Mesenchymal stem cell (in vitro differentiated cells and primary cell): ENCODE data around the gene PAX7.

Experiments used
- DNase-seq: peaks from one replicate; pipeline ENCODE4 v3.0.0-alpha.2; 2013
- H2AFZ ChIP-seq: one replicate; pipeline ENCODE4 v1.6.1; 2013; ENCODE audit warnings: low read depth, mild to moderate bottlenecking, control low read depth, inconsistent platforms, low read length, moderate library complexity
- H2AK5ac ChIP-seq: 2 replicates; pipeline ENCODE4 v1.6.1; 2013; ENCODE audit warnings: low read length, moderate library complexity, mild to moderate bottlenecking, inconsistent platforms; ENCODE audit not compliant: severe bottlenecking
- H2BK120ac ChIP-seq: one replicate; pipeline ENCODE4 v1.6.1; 2013; ENCODE audit warnings: low read depth, mild to moderate bottlenecking, inconsistent platforms, low read length, moderate library complexity
- H2BK12ac ChIP-seq, 2 experiments: one replicate each; pipeline ENCODE4 v1.6.1; 2013; ENCODE audit warnings: inconsistent platforms in 2 of 2, low read length in 2 of 2, mild to moderate bottlenecking in 2 of 2, moderate library complexity in 2 of 2, control low read depth in 1 of 2
- H2BK15ac ChIP-seq: one replicate; pipeline ENCODE4 v1.6.1; 2013; ENCODE audit warnings: mild to moderate bottlenecking, low read depth, inconsistent platforms; ENCODE audit not compliant: poor library complexity, severe bottlenecking
- H2BK5ac ChIP-seq: 2 replicates; pipeline ENCODE4 v1.6.1; 2013; ENCODE audit warnings: low read depth, mild to moderate bottlenecking, low read length, control low read depth, inconsistent platforms; ENCODE audit not compliant: poor library complexity, severe bottlenecking
- H3K14ac ChIP-seq, 2 experiments: one replicate each; pipeline ENCODE4 v1.6.1; 2013; ENCODE audit warnings: inconsistent platforms in 2 of 2, low read length in 2 of 2, control low read depth in 1 of 2, mild to moderate bottlenecking in 1 of 2, moderate library complexity in 1 of 2
- H3K18ac ChIP-seq, 2 experiments: one replicate each; pipeline ENCODE4 v1.6.1; 2013; ENCODE audit warnings: inconsistent platforms in 2 of 2, low read length in 2 of 2, control low read depth in 1 of 2, low read depth in 1 of 2, mild to moderate bottlenecking in 1 of 2
- H3K23ac ChIP-seq, 2 experiments: one replicate each; pipeline ENCODE4 v1.6.1; 2013; ENCODE audit warnings: inconsistent platforms in 2 of 2, low read length in 2 of 2, mild to moderate bottlenecking in 2 of 2, moderate library complexity in 2 of 2, control low read depth in 1 of 2
- H3K27ac ChIP-seq: 2 replicates; pipeline ENCODE4 v1.5.1; 2013; ENCODE audit warnings: mild to moderate bottlenecking, moderate library complexity, low read length, control low read depth, inconsistent platforms; ENCODE audit not compliant: poor library complexity, severe bottlenecking
- H3K27me3 ChIP-seq, 2 experiments: 2 replicates each; pipeline versions ENCODE4 v1.6.1 to v1.7.0; 2013; ENCODE audit warnings: low read length in 2 of 2, mild to moderate bottlenecking in 2 of 2, moderate library complexity in 2 of 2, control low read depth in 1 of 2, inconsistent platforms in 1 of 2; ENCODE audit not compliant: control insufficient read depth in 1 of 2, insufficient read depth in 1 of 2
- H3K36me3 ChIP-seq, 2 experiments: 2 replicates each; pipeline versions ENCODE4 v1.6.1 to v1.7.0; 2013; ENCODE audit warnings: low read length in 2 of 2, control low read depth in 1 of 2, inconsistent platforms in 1 of 2, low read depth in 1 of 2, mild to moderate bottlenecking in 1 of 2; ENCODE audit not compliant: insufficient read depth in 2 of 2, control insufficient read depth in 1 of 2
- H3K4ac ChIP-seq, 2 experiments: one replicate each; pipeline ENCODE4 v1.6.1; 2013; ENCODE audit warnings: inconsistent platforms in 2 of 2, low read length in 2 of 2, mild to moderate bottlenecking in 2 of 2, moderate library complexity in 2 of 2, control low read depth in 1 of 2, low read depth in 1 of 2
- H3K4me1 ChIP-seq: 2 replicates; pipeline ENCODE4 v1.6.1; 2013; ENCODE audit warnings: low read depth, low read length, control low read depth; ENCODE audit not compliant: control insufficient read depth, insufficient read depth
- H3K4me2 ChIP-seq: 2 replicates; pipeline ENCODE4 v1.6.1; 2013; ENCODE audit warnings: low read length, mild to moderate bottlenecking, inconsistent platforms; ENCODE audit not compliant: poor library complexity, severe bottlenecking
- H3K4me3 ChIP-seq, 2 experiments: 2 replicates each; pipeline versions ENCODE4 v1.5.1 to v1.7.0; 2013; ENCODE audit warnings: low read length in 2 of 2, mild to moderate bottlenecking in 2 of 2, control low read depth in 1 of 2, low read depth in 1 of 2; ENCODE audit not compliant: insufficient read depth in 1 of 2
- H3K79me1 ChIP-seq: replicated peaks from 2 replicates; pipeline ENCODE4 v1.6.1; 2013; ENCODE audit warnings: mild to moderate bottlenecking, control low read depth, low read length, inconsistent platforms; ENCODE audit not compliant: poor library complexity, severe bottlenecking
- H3K9ac ChIP-seq: 2 replicates; pipeline ENCODE4 v1.7.0; 2013; ENCODE audit warnings: mild to moderate bottlenecking, low read length, moderate library complexity
- H3K9me3 ChIP-seq: 2 replicates; pipeline ENCODE4 v1.7.0; 2013; ENCODE audit warnings: mild to moderate bottlenecking, low read length; ENCODE audit not compliant: control insufficient read depth
- H4K8ac ChIP-seq: one replicate; pipeline ENCODE4 v1.6.1; 2013; ENCODE audit warnings: inconsistent platforms, mild to moderate bottlenecking, low read length, moderate library complexity
- H4K91ac ChIP-seq: one replicate; pipeline ENCODE4 v1.6.1; 2013; ENCODE audit warnings: mild to moderate bottlenecking, low read length, inconsistent platforms
- WGBS: methylation state at CpG from one replicate; pipeline ENCODE4 v1.1.7; 2013; ENCODE audit warnings: mixed read lengths; 5-methylcytosine and 5-hydroxymethylcytosine counted together

Gene PAX7

GRCh38 chr1:18653916-18654315 is 23.3 kb downstream of the PAX7 start:
- Histone ChIP-seq H3K4me1 (peaks cover 4% of the 10 kb centered on the region), H2BK15ac (no peak overlapping the region), H4K91ac (no peak overlapping the region), H3K79me1 (no peaks in the 10 kb centered on the region), H3K36me3 (no peaks in the 10 kb centered on the region), H3K4me3 (no peak overlapping the region), H3K23ac (no peak overlapping the region), H2BK12ac (no peak overlapping the region), H3K9ac (no peak overlapping the region), H3K4ac (no peak overlapping the region), H3K14ac (no peak overlapping the region), H2AK5ac (no peak overlapping the region), H3K18ac (no peak overlapping the region), H2AFZ (no peak overlapping the region), H4K8ac (no peak overlapping the region), H3K9me3 (no peaks in the 10 kb centered on the region), H3K4me2 (no peak overlapping the region), H3K27ac (no peak overlapping the region), H2BK120ac (no peak overlapping the region), H2BK5ac (no peak overlapping the region), H3K27me3 (peaks cover 80 to 82% of the 10 kb centered on the region in 2 experiments)
- 28% methylated on average over 12 of the region's 13 CpGs for WGBS
- no peak for DNase-seq

- H2BK5ac ChIP-seq = no peak overlapping the region
- H3K9me3 ChIP-seq = no peaks in the 10 kb centered on the region
- H3K23ac ChIP-seq = no peak overlapping the region
Observed at GRCh38 chr1:18654599-18654998, 24.0 kb downstream of the PAX7 start.

GRCh38 chr1:18657506-18658201 is 27.0 kb downstream of the PAX7 start:
- no peaks in the 10 kb centered on the region for H3K9me3 ChIP-seq
- no peak overlapping the region for H3K4me3 ChIP-seq
- H3K36me3 ChIP-seq = no peaks in the 10 kb centered on the region
- H3K79me1 ChIP-seq = no peaks in the 10 kb centered on the region
- H2AK5ac ChIP-seq = no peak overlapping the region
- DNase-seq = no peak
- no peak overlapping the region for H4K8ac ChIP-seq
- no peak overlapping the region for H3K4ac ChIP-seq
- no peak overlapping the region for H2BK15ac ChIP-seq
- H3K27ac ChIP-seq = no peak overlapping the region
- H2BK120ac ChIP-seq = no peak overlapping the region
- no peak overlapping the region for H2BK5ac ChIP-seq
- no peak overlapping the region for H2AFZ ChIP-seq
- no peak overlapping the region for H3K9ac ChIP-seq
- H3K18ac ChIP-seq = no peak overlapping the region
- no peak overlapping the region for H4K91ac ChIP-seq
- WGBS = 59% methylated on average over 13 of the region's 17 CpGs
- no peak overlapping the region for H3K4me2 ChIP-seq
- no peak overlapping the region for H3K14ac ChIP-seq
- H3K4me1 ChIP-seq = no peaks in the 10 kb centered on the region
- no peak overlapping the region for H3K23ac ChIP-seq
- H2BK12ac ChIP-seq = no peak overlapping the region
- H3K27me3 ChIP-seq = peaks cover 72 to 77% of the 10 kb centered on the region in 2 experiments

More at GRCh38 chr1:18654599-18654998, 24.0 kb downstream of the PAX7 start:
- Histone ChIP-seq H3K27me3 (peaks cover 80 to 81% of the 10 kb centered on the region in 2 experiments), H4K91ac (no peak overlapping the region), H4K8ac (no peak overlapping the region), H3K18ac (no peak overlapping the region), H3K9ac (no peak overlapping the region), H2AK5ac (no peak overlapping the region), H3K79me1 (no peaks in the 10 kb centered on the region), H3K4ac (no peak overlapping the region), H3K27ac (no peak overlapping the region), H3K4me2 (no peak overlapping the region), H3K4me1 (peaks cover 1% of the 10 kb centered on the region), H3K14ac (no peak overlapping the region), H2BK12ac (no peak overlapping the region), H2BK15ac (no peak overlapping the region), H2AFZ (no peak overlapping the region), H2BK120ac (no peak overlapping the region), H3K36me3 (no peaks in the 10 kb centered on the region), H3K4me3 (no peak overlapping the region)
- WGBS = 61% methylated on average over 5 of the region's 5 CpGs
- no peak for DNase-seq

- H3K36me3 ChIP-seq = no peaks in the 10 kb centered on the region
- no peak overlapping the region for H3K18ac ChIP-seq
- H2BK15ac ChIP-seq = no peak overlapping the region
- no peak overlapping the region for H3K4me3 ChIP-seq
- no peak overlapping the region for H3K27ac ChIP-seq
- no peaks in the 10 kb centered on the region for H3K9me3 ChIP-seq
- no peak overlapping the region for H4K91ac ChIP-seq
- H2AK5ac ChIP-seq = no peak overlapping the region
- H3K4me2 ChIP-seq = no peak overlapping the region
- H3K23ac ChIP-seq = no peak overlapping the region
- H2BK12ac ChIP-seq = no peak overlapping the region
- H3K79me1 ChIP-seq = no peaks in the 10 kb centered on the region
- H2BK120ac ChIP-seq = no peak overlapping the region
- H4K8ac ChIP-seq = no peak overlapping the region
- H3K14ac ChIP-seq = no peak overlapping the region
- peaks cover 62 to 72% of the 10 kb centered on the region in 2 experiments for H3K27me3 ChIP-seq
- WGBS = 88% methylated on average over 1 of the region's 1 CpG
- no peak overlapping the region for H3K9ac ChIP-seq
- no peaks in the 10 kb centered on the region for H3K4me1 ChIP-seq
- H3K4ac ChIP-seq = no peak overlapping the region
- no peak overlapping the region for H2BK5ac ChIP-seq
- H2AFZ ChIP-seq = no peak overlapping the region
- DNase-seq = no peak
Observed at GRCh38 chr1:18658831-18659230, 28.2 kb downstream of the PAX7 start.
